HG03575 (cell line): ENCODE results near the gene ERO1B.

Experiments
- ATAC-seq: cut with Tn5 transposase; IDR thresholded peaks from one replicate; pipeline ENCODE4 v1.9.1; 2021; ENCODE audit not compliant: unreplicated experiment, insufficient number of reproducible peaks, low FRiP score; ENCODE audit errors: extremely low read depth

Gene ERO1B

GRCh38 chr1:236261033-236261432 is 20.7 kb downstream of the ERO1B start:
- ATAC-seq: no peak

GRCh38 chr1:236259043-236259442 is 22.7 kb downstream of the ERO1B start:
- no peak for ATAC-seq

GRCh38 chr1:236258114-236258622 is 23.6 kb downstream of the ERO1B start:
- no peak for ATAC-seq

- no peak for ATAC-seq
Observed at GRCh38 chr1:236257216-236257615, 24.5 kb downstream of the ERO1B start.

GRCh38 chr1:236253918-236254637 is 27.7 kb downstream of the ERO1B start:
- ATAC-seq: no peak

- ATAC-seq: no peak
Observed at GRCh38 chr1:236253119-236253518, 28.6 kb downstream of the ERO1B start.

- ATAC-seq: no peak
Observed at GRCh38 chr1:236251587-236251986, 30.2 kb downstream of the ERO1B start.

- ATAC-seq: no peak
Observed at GRCh38 chr1:236247286-236247685, 34.5 kb downstream of the ERO1B start.

- ATAC-seq: no peak
Observed at GRCh38 chr1:236242568-236242967, 39.2 kb downstream of the ERO1B start.

GRCh38 chr1:236240675-236241074 is 41.1 kb downstream of the ERO1B start:
- no peak for ATAC-seq

- ATAC-seq: no peak
Observed at GRCh38 chr1:236239092-236239585, 42.6 kb downstream of the ERO1B start.

GRCh38 chr1:236235116-236235515 is 46.6 kb downstream of the ERO1B start:
- no peak for ATAC-seq

GRCh38 chr1:236228411-236228810 is 53.3 kb downstream of the ERO1B start:
- ATAC-seq: no peak

- no peak for ATAC-seq
Observed at GRCh38 chr1:236222632-236223031, 59.1 kb downstream of the ERO1B start.

- no peak for ATAC-seq
Observed at GRCh38 chr1:236220473-236220872, 61.3 kb downstream of the ERO1B start.

- ATAC-seq: no peak
Observed at GRCh38 chr1:236214761-236215160, 67.0 kb downstream of the ERO1B start.

GRCh38 chr1:236213534-236213933 is 68.2 kb downstream of the ERO1B start:
- ATAC-seq: no peak

- ATAC-seq: no peak
Observed at GRCh38 chr1:236211815-236212214, 69.9 kb downstream of the ERO1B start.

GRCh38 chr1:236209713-236210112 is 72.0 kb downstream of the ERO1B start:
- ATAC-seq: no peak

GRCh38 chr1:236209185-236209584 is 72.6 kb downstream of the ERO1B start:
- ATAC-seq: no peak

GRCh38 chr1:236207569-236207968 is 74.2 kb downstream of the ERO1B start:
- no peak for ATAC-seq
